Erythroblast (primary cell): ENCODE measurements around the gene PRPSAP2.
"Not testable (repeated sequence)": the region's sequence is repeated elsewhere in the genome, so short reads cannot be mapped to it uniquely, and the experiment has no call there.

Experiments used
- DNase-seq, 2 experiments: peaks; one replicate each; lab custom pipeline; 2025; lab: John Stamatoyannopoulos, UW
- GATA1 ChIP-seq: IDR thresholded peaks from 2 replicates; pipeline ENCODE4 v1.6.1; 2011; ENCODE audit warnings: low read depth, mild to moderate bottlenecking, control low read depth, low read length, moderate library complexity
- POLR2A ChIP-seq: IDR thresholded peaks from 2 replicates; pipeline ENCODE4 v1.6.1; 2011; ENCODE audit warnings: mild to moderate bottlenecking, low read length

PRPSAP2 gene

DNA sequence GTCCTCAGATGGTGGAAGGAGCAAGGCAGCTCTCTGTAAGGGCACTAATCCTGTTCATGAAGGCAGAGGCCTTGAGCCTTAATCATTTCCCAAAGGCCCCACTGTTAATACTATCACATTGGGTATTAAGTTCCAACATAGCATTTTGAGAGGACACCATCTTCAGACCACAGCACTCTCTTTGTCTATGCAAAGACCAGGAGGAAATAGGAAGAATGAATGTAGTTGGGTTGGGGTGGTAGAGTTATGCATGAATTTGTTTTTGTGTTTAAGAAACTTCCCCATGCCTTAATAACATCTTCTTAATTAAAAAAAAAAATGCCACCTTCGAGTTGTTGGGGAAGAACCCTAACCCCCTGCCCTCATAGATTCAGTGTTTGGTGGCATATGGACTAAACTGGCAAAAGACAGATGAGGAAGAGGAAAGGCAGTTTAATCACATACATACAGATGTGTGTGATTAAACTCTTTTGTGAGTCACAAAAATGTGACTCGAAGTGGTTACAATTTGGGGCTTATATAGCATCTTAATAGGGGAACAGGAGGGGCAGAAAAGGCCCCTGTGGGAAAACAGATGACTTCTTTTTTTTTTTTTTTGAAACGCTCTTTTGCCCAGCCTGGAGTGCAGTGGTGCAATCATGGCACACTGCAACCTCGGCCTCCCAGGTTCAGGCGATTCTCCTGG is 59.0 kb downstream of the PRPSAP2 start:
- TF ChIP-seq GATA1 (no peak), POLR2A (no peak)
- DNase-seq = peak; percentile 15 to 19

DNA sequence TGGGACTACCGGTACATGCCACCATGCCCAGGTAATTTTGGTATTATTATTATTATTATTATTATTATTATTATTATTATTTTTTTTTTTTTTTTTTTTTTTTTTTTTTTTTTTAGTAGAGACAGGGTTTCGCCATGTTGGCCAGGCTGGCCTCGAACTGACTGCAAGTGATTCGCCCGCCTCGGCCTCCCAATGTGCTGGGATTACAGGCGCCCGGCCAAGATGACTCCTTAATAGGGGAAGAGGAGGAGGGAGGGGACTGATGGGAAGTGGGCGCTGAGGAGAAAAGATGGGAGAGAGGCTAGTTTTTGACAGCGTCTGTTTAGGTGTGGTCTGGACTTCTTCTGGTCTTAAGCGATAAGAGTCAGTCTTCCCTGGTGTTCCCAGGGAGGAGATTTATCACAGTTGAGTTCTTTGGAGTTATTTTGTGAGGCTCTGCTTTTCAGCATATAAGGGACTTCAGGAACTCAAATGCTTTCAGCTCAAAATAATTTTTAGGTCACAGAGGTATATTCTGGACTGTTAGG is 59.6 kb downstream of the PRPSAP2 start:
- peak in 1 of 2 experiments; percentile 11 for DNase-seq
- TF ChIP-seq POLR2A = no peak
- no peak for TF ChIP-seq GATA1

DNA sequence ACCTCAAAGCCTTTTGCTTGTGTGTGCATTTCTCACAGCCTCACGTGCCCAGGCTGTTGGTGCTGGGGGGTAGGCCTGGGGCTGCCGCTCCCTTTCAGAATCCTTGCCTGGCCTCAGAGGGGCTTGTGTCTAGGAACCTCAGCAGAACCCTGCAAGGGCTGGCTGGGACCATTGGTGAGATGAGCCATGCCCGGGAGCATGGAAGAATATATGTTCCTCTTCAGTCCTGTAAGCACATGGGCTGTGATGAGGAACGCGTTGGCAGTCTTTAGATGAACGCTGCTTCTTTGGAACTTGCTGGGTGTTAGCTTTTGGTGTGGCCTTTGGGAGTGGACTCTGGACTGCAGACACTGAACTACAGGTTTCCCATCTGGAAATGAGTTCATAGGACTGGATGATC is 62.0 kb downstream of the PRPSAP2 start:
- DNase-seq = no peak
- no peak for TF ChIP-seq GATA1
- TF ChIP-seq POLR2A = no peak

DNA sequence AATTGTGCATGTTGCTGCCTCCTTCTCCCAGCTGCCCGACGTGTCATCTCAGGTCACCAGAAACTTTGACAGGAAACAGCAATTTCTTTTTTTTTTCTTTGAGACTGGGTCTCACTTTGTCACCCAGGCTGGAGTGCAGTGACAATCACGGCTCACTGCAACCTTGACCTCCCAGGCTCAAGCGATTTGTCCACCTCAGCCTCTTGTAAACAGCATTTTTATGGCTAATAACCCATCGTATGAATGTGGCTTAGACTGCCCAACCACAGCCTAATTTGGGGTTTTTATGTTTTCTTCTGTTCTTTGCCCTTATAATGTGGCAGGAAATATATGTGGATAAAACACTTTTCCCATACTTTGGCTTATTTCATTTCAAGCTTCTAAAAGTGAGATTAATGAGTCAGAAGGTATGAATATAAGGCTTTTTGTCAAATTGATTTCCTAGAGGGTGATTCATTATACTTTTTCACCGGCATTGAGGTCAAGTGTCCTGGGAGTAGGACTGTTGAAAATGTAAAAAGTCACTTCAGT is 63.0 kb downstream of the PRPSAP2 start:
- no peak for DNase-seq
- TF ChIP-seq GATA1 = no peak
- no peak for TF ChIP-seq POLR2A

DNA sequence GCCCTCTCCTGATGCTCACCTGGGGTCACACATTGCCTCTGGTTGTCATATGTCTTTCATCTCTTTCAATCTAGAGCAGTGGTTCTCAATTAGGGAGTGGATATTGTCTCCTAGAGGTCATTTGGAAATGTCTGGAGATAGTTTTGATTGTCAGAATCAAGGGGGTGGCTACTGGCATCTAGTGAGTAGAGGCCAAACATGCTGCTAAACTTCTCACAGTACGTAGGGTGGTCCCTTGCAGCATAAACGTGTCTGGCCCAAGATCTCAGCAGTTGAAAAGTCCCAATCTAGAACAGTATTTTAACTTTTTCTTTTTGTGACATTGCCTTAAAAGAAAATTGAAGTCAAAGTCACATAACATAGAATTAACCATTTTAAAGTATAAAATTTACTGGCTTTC is 63.6 kb downstream of the PRPSAP2 start:
- TF ChIP-seq GATA1 = no peak
- no peak for TF ChIP-seq POLR2A
- DNase-seq = no peak

DNA sequence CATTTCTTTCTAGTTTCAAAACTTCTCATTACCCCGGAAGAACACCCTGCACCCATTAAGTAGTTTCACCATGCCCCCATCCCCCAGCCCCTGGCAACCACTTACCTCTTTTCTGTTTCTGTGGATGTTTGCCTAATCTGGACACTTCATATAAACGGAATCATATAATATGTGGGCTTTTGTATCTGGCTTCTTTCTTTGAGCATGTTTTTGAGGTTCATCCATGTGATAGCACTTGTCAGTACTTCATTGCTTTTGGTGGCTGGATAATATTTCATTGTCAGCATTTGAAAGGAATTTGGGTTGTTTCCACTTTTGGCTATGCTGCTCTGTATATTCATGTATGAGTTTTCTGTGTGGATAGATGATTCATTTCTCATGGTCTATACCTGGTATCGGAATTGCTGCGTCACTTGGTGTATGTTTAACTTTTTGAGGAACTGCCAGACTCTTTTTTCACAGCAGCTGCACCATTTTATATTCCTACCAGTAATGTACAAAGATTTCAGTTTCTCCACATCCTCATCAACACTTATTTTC is 64.1 kb downstream of the PRPSAP2 start:
- TF ChIP-seq POLR2A (no peak), GATA1 (no peak)
- peak in 1 of 2 experiments; percentile 15 for DNase-seq

DNA sequence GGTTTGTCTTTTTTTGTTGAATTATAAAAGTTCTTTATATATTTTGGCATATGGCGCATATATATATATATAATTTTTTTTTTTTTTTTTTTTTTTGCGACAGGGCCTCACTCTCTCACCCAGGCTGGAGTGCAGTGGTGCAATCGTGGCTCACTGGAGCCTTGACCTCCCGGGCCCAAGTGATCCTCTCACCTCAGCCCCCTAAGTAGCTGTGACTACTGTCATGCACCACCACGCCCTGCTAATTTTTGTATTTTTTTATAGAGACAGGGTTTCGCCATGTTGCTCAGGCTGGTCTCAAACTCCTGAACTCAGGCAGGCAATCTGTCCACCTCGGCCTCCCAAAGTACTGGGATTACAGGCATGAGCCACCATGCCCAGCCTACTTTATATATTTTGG is 64.7 kb downstream of the PRPSAP2 start:
- not testable (repeated sequence) for DNase-seq

DNA sequence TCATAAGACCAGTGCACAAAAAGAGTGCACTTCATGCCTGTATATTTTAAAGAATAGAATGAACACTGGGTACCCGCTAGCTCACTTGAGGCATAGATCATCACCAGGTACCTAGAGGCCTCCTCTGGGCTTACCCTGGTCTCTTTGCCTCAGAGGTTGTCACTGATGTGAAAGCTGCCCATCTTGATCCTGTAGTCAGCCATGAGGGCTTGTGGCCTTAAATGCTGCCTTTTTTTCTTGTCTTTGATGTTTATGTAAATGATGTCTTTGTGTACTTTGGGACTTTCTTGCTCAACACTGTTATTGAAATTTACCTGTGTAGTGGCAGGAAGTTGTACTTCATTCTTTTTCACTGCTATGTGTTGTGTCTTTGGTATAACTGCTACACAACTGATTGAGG is 67.3 kb downstream of the PRPSAP2 start:
- DNase-seq = no peak
- TF ChIP-seq GATA1 (no peak), POLR2A (no peak)

DNA sequence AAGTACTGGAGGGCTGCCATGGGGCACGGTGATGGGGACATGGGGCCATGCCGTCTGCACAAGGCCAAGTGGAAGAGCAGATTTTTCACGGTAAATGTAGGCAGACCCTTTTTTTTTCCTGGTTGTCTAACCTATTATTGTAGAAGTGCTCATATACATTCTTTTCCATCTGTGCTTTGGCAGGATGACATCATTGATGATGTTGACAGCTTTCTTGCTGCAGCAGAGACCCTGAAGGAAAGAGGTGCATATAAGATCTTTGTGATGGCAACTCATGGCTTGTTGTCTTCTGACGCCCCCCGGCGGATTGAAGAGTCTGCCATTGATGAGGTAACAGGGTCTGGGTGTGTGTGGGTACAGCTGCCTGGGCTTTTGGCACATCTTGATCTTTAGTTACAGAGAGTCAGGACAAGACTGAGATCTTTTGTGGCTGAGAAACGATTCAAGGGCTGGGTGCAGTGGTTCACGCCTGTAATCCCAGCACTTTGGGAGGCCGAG is 70.7 kb downstream of the PRPSAP2 start:
- no peak for TF ChIP-seq GATA1
- TF ChIP-seq POLR2A = no peak
- DNase-seq = peak in 1 of 2 experiments; percentile 43

DNA sequence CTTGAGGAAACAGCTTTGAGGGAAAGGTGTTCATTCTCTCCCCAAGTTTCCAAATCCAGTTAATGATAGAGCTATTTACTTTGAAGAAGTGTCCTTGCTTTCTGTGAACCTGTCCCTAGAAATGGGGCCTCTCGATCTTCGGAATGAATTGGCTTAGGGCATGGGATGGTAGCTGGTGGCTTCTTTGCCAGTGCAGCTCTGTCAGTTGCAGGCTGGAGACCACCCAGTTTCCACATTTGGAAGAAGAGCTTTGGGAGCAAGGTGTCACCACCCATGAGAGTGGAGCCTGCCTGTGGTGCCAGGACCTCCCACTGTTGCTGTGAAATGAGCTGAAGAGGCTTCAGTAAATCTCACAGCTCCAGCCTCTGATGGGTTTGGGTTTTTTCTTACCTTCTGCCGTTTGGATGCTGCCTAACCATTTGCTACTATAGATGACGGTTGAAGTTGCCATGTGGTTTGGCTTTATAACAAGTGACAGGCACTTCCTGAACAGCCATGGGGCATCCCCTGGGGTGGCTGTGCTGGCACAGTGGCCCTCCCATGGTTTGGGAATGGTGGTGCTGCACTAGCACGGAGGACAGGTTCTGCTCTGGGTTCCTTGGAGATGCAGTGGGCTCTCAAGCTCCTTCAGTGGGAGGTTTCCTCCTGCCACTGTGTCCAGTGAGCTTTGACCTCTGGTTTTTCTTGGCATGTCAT is 74.6 kb downstream of the PRPSAP2 start:
- no peak for TF ChIP-seq GATA1
- TF ChIP-seq POLR2A = no peak

DNA sequence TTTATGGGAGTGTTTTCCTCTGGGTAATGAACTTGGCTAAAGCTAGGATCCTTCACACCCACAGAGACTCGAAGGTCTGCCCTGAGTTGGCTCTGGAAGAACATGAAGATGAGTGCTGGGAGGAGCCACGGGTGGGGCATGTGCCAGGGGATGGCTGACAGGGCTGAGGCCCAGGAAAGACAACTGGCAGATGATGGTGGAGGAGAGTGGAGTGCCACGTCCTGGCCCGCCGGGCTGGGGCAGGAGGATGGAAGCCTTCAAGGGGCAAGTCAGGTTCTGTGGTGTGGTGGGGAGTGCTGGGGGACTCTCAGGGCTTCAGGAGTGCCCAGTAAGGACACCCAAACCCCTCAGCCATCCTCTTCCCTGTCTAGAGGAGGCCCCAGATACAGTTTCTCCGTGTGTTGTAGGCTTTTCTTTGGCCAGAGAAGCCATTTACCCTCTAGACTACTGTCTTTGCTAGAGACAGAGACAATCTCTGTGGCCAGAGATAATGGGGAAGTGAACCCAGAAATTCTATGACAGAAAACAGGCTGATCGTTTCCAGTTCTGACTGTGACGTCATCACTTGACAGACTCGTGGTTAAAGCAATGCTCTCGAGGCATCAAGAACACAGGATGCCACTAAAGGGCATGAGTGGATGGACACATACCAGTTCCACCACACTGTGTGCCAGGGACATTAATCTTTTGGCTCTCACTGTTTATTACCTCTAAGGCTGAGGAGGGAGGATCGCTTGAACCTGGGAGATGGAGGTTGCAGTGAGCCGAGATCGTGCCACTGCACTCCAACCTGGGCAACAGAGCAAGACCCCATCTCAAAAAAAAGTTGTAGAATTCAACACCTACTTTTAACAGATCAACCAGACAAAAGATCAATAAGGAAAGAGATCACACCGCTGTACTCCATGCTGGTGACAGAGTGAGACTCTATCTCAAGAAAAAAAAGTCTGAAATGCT is 75.4 kb downstream of the PRPSAP2 start:
- DNase-seq = no peak

More for the DNA sequence above, 74.6 kb downstream of the PRPSAP2 start:
- no peak for DNase-seq

DNA sequence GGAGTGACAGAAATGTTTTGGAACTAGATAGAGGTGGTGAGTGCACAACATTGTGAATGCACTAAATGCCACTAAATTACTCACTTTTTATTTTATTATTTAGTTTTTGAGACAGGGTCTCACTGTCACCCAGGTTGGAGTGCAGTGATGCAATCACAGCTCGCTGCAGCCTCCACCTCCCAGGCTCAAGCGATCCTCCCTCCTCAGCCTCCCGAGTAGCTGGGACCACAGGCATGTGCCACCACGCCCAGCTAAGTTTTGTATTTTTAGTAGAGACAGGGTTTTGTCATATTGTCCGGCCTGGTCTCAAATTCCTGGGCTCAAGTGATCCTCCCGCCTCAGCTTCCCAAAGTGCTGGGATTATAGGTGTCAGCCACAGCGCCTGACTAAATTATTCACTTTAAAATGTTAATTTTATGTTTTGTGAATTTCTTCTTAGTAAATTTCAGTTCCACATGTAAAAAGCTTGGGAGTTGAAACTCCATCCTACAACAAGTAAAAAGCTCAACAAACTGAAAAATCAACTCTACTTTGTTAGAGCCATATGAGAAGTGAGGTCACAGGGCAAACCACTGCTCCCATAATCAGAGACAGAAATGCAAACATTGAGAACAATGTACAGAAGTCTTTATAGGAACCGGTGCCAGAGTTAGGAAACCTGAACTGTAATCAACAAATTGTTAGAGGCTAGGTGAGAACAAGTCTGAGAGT is 80.2 kb downstream of the PRPSAP2 start:
- no peak for DNase-seq
- TF ChIP-seq POLR2A = no peak
- TF ChIP-seq GATA1 = no peak

More for the DNA sequence above, 75.4 kb downstream of the PRPSAP2 start:
- no peak for TF ChIP-seq GATA1
- no peak for TF ChIP-seq POLR2A

DNA sequence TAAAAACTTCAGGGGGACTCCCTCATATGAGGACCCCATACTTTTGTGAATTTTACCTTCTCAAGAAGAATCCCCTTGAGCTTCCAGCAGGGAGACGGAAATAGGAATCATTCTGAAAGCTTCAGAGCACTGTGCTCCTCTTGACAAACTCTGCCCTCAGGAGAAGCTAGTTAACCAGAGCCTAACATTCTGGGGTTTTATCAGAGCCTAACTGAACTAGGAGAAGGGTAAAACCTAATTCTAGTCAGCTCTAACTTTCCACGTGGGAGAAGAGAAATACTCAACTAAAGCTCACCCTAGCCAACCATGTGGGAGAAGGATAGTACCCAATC is 80.7 kb downstream of the PRPSAP2 start:
- DNase-seq = no peak
- TF ChIP-seq GATA1 = no peak
- TF ChIP-seq POLR2A = no peak
